Heart right ventricle (tissue), 16 donors: Measurements from ENCODE around the gene CAMK2A. TPM values are rescaled to one million over a fixed set of nuclear protein-coding genes. Genes with fewer than 3 reads are reported as not detected.

ENCODE experiments used
- ATAC-seq, 8 donors: fragments of 200-7000 bp; cut with Tn5 transposase; one replicate each; pipeline ENCODE4 v1.9.1; 2020; ENCODE audit warnings: mild to moderate bottlenecking in 8 of 8, moderate library complexity in 8 of 8, moderate number of reproducible peaks in 1 of 8
- DNase-seq, 2 donors: peaks; one replicate each; pipeline ENCODE4 v3.0.0-alpha.2; 2020
- H3K27ac ChIP-seq, 10 donors: fragments of 200-600 bp; sonication (generic) in 2 of 10; one replicate each; pipeline versions ENCODE4 v1.5.0 to v1.8.0; 2020 to 2022; ENCODE audit warnings: mild to moderate bottlenecking in 3 of 10
- H3K27me3 ChIP-seq, 7 donors: fragments of 200-600 bp; one replicate each; pipeline ENCODE4 v1.8.0; 2021 to 2022; ENCODE audit warnings: mild to moderate bottlenecking in 2 of 7
- H3K36me3 ChIP-seq, 9 donors: fragments of 200-600 bp; sonication (generic) in 1 of 9; one replicate each; pipeline versions ENCODE4 v1.5.0 to v1.8.0; 2020 to 2022; ENCODE audit warnings: mild to moderate bottlenecking in 2 of 9
- H3K4me1 ChIP-seq, 9 donors: fragments of 200-600 bp; sonication (generic) in 1 of 9; one replicate each; pipeline versions ENCODE4 v1.5.0 to v1.8.0; 2020 to 2022; ENCODE audit warnings: mild to moderate bottlenecking in 4 of 9
- H3K4me3 ChIP-seq, 10 donors: fragments of 200-600 bp; sonication (generic) in 2 of 10; one replicate each; pipeline versions ENCODE4 v1.5.0 to v1.8.0; 2020 to 2022; ENCODE audit warnings: mild to moderate bottlenecking in 7 of 10, moderate library complexity in 2 of 10
- H3K9me3 ChIP-seq, 11 donors: fragments of 200-600 bp in 10 of 11; sonication (generic) in 2 of 11; one replicate each; pipeline versions ENCODE4 v1.5.0 to v1.8.0; 2013 to 2022; ENCODE audit warnings: mild to moderate bottlenecking in 2 of 11, control low read depth in 1 of 11, moderate library complexity in 1 of 11
- WGBS, 2 donors: extraction: QIAGEN DNeasy Blood & Tissue Kit; methylation state at CpG; one replicate each; pipeline ENCODE4 v1.1.7; 2013; ENCODE audit warnings: inconsistent platforms in 1 of 2; 5-methylcytosine and 5-hydroxymethylcytosine counted together
- intact Hi-C, 10 donors: fragments of 100-400 bp; cut with DNase I; formaldehyde crosslinking; loops; one replicate each; pipeline versions ENCODE4 v1.11.1 to v1.14.2; 2022
- polyA plus RNA-seq, 2 donors: library from polyadenylated mRNA; stranded (reverse); fragments of 200-250 nt; gene quantifications; one replicate each; pipeline ENCODE4 v1.2.3, GENCODE V29; 2013
- total RNA-seq, 10 donors: library from RNA; stranded (reverse); fragmentation: NEBNext Ultra II Directional in 3 of 10; extraction: Animal tissue kit (Norgen Biotek cat#: 25700) in 3 of 10; gene quantifications; one replicate each; pipeline versions ENCODE4 v1.2.1 to v1.2.4, GENCODE V29; 2021 to 2023
- TF ChIP-seq, protein P1 (sequence below), 9 donors: fragments of 200-600 bp; sonication (generic) in 2 of 9; IDR thresholded peaks; one replicate each; pipeline versions ENCODE4 v1.5.0 to v1.8.0; 2021 to 2022; ENCODE audit warnings: antibody characterized with exemption in 9 of 9, mild to moderate bottlenecking in 5 of 9, moderate library complexity in 1 of 9
- donor health status: Arrhythmogenic right ventricular cardiomyopathy.
- donor health status: ischemic (EF 13 %, LVEDD 7.1; RV severe dilation, severe dysfunction).
- donor health status: healthy with polysubstance abuse.
- donor health status: DM: no; HTN: yes; CAD: no.
- donor health status: DM: no; HTN: no; CAD: no.
- donor health status: ischemic (EF 25% LVEDD 6.9; RV normal size, moderate dysfunction).
- donor health status: ischemic (EF 25% LVEDD 5.7; RV mildly dilated, moderate dysfunction).
- donor health status: healthy.
- donor health status: DM: yes; HTN: yes; CAD: no.
- donor health status: Ischemic cardiomyopathy.
- donor health status: ischemic (EF 35%, LVEDD 5.7; RV mildly dilated, moderate dysfunction).
- donor health status: nonischemic (EF 11% LVEDD 7.7; RV severe dilation, severe dysfunction).
- donor health status: DM: yes; HTN: yes; CAD: no.
- donor health status: PGD.
- donor health status: ischemic (EF 29% LVEDD 5.4; RV normal size, mild dysfunction).
- donor health status: nonischemic (EF 23%, LVEDD 6.1; RV moderate dilation, normal function).

CAMK2A gene
- total and polyA plus RNA-seq, 12 donors = 1.2 to 25.7 (median 17.9) TPM

DNA sequence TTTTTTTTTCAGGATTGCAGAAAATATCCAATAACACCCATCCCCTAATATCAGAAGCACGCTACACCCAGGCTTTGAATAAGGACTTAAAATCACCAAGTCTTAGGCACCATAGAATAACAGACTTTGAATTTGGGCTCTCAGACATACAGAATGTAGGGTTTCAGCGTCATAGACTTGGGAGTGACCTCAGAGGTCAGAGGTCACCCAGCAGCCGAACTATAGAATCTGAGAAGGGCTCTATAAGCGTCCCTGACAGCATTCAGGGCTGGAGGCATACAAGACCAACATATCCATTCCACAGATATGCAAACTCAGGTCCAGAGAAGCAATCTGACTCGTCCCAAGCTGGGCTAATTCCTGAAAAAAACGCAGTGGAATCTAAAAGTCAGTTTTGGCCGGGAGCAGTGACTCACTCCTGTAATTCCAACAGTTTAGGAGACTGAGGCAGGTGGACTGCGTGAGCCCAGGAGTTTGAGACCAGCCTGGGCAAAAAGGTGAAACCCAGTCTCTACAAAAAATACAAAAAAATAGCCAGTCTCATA, 65.0 kb downstream of the CAMK2A start:
- H3K27ac ChIP-seq = no peak overlapping the region
- H3K27me3 ChIP-seq = no peaks in the 10 kb centered on the region
- H3K4me1 ChIP-seq = no peaks in the 10 kb centered on the region
- DNase-seq (no peak), ATAC-seq (no peak)
- no peaks in the 10 kb centered on the region for H3K9me3 ChIP-seq
- no peaks in the 10 kb centered on the region for H3K36me3 ChIP-seq
- intact Hi-C loops = no loop called here
- WGBS, 2 donors = 70 to 78% methylated on average over 8 of the region's 8 CpGs
- H3K4me3 ChIP-seq = no peak overlapping the region
- TF ChIP-seq, protein P1, sequence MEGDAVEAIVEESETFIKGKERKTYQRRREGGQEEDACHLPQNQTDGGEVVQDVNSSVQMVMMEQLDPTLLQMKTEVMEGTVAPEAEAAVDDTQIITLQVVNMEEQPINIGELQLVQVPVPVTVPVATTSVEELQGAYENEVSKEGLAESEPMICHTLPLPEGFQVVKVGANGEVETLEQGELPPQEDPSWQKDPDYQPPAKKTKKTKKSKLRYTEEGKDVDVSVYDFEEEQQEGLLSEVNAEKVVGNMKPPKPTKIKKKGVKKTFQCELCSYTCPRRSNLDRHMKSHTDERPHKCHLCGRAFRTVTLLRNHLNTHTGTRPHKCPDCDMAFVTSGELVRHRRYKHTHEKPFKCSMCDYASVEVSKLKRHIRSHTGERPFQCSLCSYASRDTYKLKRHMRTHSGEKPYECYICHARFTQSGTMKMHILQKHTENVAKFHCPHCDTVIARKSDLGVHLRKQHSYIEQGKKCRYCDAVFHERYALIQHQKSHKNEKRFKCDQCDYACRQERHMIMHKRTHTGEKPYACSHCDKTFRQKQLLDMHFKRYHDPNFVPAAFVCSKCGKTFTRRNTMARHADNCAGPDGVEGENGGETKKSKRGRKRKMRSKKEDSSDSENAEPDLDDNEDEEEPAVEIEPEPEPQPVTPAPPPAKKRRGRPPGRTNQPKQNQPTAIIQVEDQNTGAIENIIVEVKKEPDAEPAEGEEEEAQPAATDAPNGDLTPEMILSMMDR (IDR thresholded peaks at IDR 0.05) = no peak

DNA sequence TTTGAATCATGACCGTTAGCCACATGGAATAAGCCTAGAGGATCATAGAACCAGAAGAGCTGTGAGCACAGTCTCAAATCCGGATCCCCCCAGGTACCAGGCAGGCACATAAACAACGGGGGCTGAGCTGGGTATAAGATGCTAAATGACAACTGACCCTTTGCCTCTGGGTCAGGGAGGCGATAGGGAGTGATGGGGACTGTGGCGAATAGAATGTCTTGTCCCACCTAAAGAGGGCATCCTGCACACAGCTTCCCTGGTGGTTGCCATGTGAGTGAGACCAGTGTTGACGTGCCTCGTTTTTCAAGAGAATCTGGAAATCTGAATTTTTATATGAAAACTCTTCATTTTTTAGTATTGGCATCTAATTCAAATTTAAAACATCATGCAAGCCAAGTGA, 66.1 kb downstream of the CAMK2A start:
- intact Hi-C loops = no loop called here
- no peak overlapping the region for H3K4me3 ChIP-seq
- ATAC-seq (no peak), DNase-seq (no peak)
- H3K9me3 ChIP-seq = no peaks in the 10 kb centered on the region
- H3K27ac ChIP-seq = no peak overlapping the region
- H3K4me1 ChIP-seq = peaks cover 0 to 7% (median 0%) of the 10 kb centered on the region in 9 donors
- H3K27me3 ChIP-seq = no peaks in the 10 kb centered on the region
- no peaks in the 10 kb centered on the region for H3K36me3 ChIP-seq
- TF ChIP-seq, protein P1 (IDR thresholded peaks at IDR 0.05) = no peak
- WGBS, 2 donors = 88 to 93% methylated on average over 7 of the region's 7 CpGs

DNA sequence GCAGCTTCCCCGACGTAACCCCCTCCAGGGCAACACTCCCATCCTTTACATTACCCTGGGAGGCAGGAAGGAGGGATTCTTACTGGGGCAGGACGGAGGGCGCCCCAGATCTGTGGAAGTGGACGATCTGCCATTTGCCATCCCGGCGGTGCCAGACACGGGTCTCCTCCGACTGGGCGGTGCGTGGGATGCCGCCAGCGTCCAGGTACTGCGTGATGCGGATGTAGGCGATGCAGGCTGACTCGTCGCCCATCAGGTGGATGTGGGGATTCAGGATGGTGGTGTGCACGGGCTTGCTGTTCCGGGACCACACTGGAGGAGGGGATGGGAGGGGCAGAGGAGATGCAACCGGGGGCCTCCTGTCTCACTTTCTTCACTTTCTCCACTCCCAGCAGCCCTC, 66.7 kb downstream of the CAMK2A start:
- Histone ChIP-seq H3K4me3 (no peak overlapping the region), H3K9me3 (no peaks in the 10 kb centered on the region), H3K27me3 (no peaks in the 10 kb centered on the region), H3K4me1 (peaks cover 0 to 11% (median 2%) of the 10 kb centered on the region in 9 donors), H3K27ac (no peak overlapping the region), H3K36me3 (no peaks in the 10 kb centered on the region)
- no peak for ATAC-seq
- intact Hi-C loops = no loop called here
- 92 to 94% methylated on average over 21 of the region's 21 CpGs for WGBS, 2 donors
- TF ChIP-seq, protein P1 (IDR thresholded peaks at IDR 0.05) = no peak
- DNase-seq = no peak

DNA sequence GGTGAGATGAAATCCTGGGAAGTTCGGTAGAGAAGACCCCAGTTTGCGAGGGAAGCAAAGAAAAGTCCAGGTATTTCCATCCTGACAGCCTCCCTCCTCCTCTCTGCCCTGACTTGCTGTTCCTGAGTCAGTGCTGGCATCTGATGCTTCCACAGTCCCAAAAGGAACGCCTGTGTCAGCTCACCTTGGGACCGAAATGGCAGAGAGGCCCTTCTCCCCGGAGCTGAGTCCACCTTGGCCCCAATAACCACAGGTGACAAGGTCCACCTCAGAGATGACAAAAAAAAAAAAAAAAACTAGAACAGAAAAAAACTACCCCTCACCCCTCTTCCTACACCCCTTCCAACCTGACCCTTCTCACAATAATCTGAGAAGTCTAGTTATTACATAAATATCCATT, 68.1 kb downstream of the CAMK2A start:
- ATAC-seq (no peak), DNase-seq (no peak)
- intact Hi-C loops = no loop called here
- H3K27me3 ChIP-seq = no peaks in the 10 kb centered on the region
- TF ChIP-seq, protein P1 (IDR thresholded peaks at IDR 0.05) = no peak
- no peaks in the 10 kb centered on the region for H3K9me3 ChIP-seq
- H3K4me1 ChIP-seq = peaks cover 0 to 20% (median 6%) of the 10 kb centered on the region in 9 donors
- no peak overlapping the region for H3K27ac ChIP-seq
- H3K4me3 ChIP-seq = no peak overlapping the region
- no peaks in the 10 kb centered on the region for H3K36me3 ChIP-seq
- 86 to 87% methylated on average over 5 of the region's 5 CpGs for whole genome bisulfite sequencing, 2 donors
